GM23338 (cell line): ENCODE results near the gene EML4.

Experiments used
- CREB1 ChIP-seq: fragments of 250-450 bp; sonication (Bioruptor Pico); IDR thresholded peaks from 2 replicates; pipeline ENCODE4 v1.5.0; 2020; ENCODE audit warnings: low read depth, mild to moderate bottlenecking, moderate library complexity
- CTCF ChIP-seq, 2 experiments: fragments of 200-600 bp in 1 of 2; sonication (generic) in 1 of 2; conservative IDR thresholded peaks; 2 replicates each; pipeline versions ENCODE4 v1.5.1 to v1.6.1; 2016 to 2017; ENCODE audit warnings: antibody characterized with exemption in 2 of 2, low read depth in 2 of 2, mild to moderate bottlenecking in 2 of 2, moderate library complexity in 1 of 2
- ETS1 ChIP-seq: IDR thresholded peaks from 2 replicates; pipeline ENCODE4 v1.6.1; 2016; ENCODE audit warnings: antibody characterized with exemption
- EZH2 ChIP-seq: fragments of 200-600 bp; sonication (generic); IDR thresholded peaks from one replicate; pipeline ENCODE4 v1.8.0; 2017; ENCODE audit warnings: antibody characterized with exemption, mild to moderate bottlenecking, low read depth; ENCODE audit not compliant: unreplicated experiment
- EZH2phosphoT487 ChIP-seq: fragments of 200-600 bp; sonication (generic); IDR thresholded peaks from one replicate; pipeline ENCODE4 v1.8.1; 2018; ENCODE audit warnings: antibody characterized with exemption; ENCODE audit not compliant: unreplicated experiment
- JUNB ChIP-seq: IDR thresholded peaks from one replicate; pipeline ENCODE4 v1.6.1; 2016; ENCODE audit warnings: antibody characterized with exemption; ENCODE audit not compliant: unreplicated experiment
- NANOG ChIP-seq: IDR thresholded peaks from 2 replicates; pipeline ENCODE4 v1.6.1; 2016; ENCODE audit warnings: antibody characterized with exemption, borderline replicate concordance
- POLR2AphosphoS5 ChIP-seq: IDR thresholded peaks from 2 replicates; pipeline ENCODE4 v1.6.1; 2016; ENCODE audit warnings: antibody characterized with exemption, low read depth
- REST ChIP-seq: IDR thresholded peaks from one replicate; pipeline ENCODE4 v1.6.1; 2018; ENCODE audit warnings: antibody characterized with exemption; ENCODE audit not compliant: unreplicated experiment
- STAT1 ChIP-seq: IDR thresholded peaks from one replicate; pipeline ENCODE4 v1.6.1; 2016; ENCODE audit warnings: antibody characterized with exemption; ENCODE audit not compliant: unreplicated experiment
- ZNF114 ChIP-seq: fragments of 250-450 bp; sonication (Bioruptor Pico); IDR thresholded peaks from 2 replicates; pipeline ENCODE4 v1.5.0; 2020; ENCODE audit warnings: mild to moderate bottlenecking, moderate library complexity
- ZNF331 ChIP-seq: fragments of 250-450 bp; sonication (Bioruptor Pico); IDR thresholded peaks from 2 replicates; pipeline ENCODE4 v1.5.0; 2020; ENCODE audit warnings: low read depth, mild to moderate bottlenecking, moderate library complexity

- TF ChIP-seq POLR2AphosphoS5 (no peak), CTCF (conservative IDR thresholded peaks at IDR 0.05; ENCODE audit: low read depth in 2 of 2) (no peak), ZNF114 (CRISPR knock-in tag) (no peak), EZH2phosphoT487 (no peak), REST (no peak), EZH2 (no peak), JUNB (no peak), ETS1 (no peak), NANOG (no peak), ZNF331 (CRISPR knock-in tag) (no peak), CREB1 (no peak), STAT1 (no peak)
These were observed 112.4 kb downstream of the EML4 start for GRCh38 chr2:42281416-42282081.
